Neutrophil (primary cell): ENCODE results near the gene FBXW5.

Experiments used
- H3K27ac ChIP-seq: fragments of 200-600 bp; sonication (generic); 2 replicates; pipeline ENCODE4 v1.5.1; 2016; ENCODE audit warnings: mild to moderate bottlenecking, moderate library complexity
- H3K27me3 ChIP-seq: fragments of 200-600 bp; sonication (generic); 2 replicates; pipeline ENCODE4 v1.6.0; 2016; ENCODE audit warnings: mild to moderate bottlenecking
- H3K36me3 ChIP-seq: fragments of 200-600 bp; sonication (generic); 2 replicates; pipeline ENCODE4 v1.5.1; 2017
- H3K4me1 ChIP-seq, 2 experiments: fragments of 200-600 bp in 1 of 2; sonication (generic) in 1 of 2; 1 replicate in 1 of 2; 2 replicates in 1 of 2; pipeline versions ENCODE4 v1.5.1 to v1.6.1; 2013 to 2016; ENCODE audit warnings: low read depth in 1 of 2, low read length in 1 of 2, mild to moderate bottlenecking in 1 of 2, moderate library complexity in 1 of 2; ENCODE audit not compliant: control insufficient read depth in 1 of 2, insufficient read depth in 1 of 2
- H3K4me3 ChIP-seq, 2 experiments: fragments of 200-600 bp in 1 of 2; sonication (generic) in 1 of 2; 1 replicate in 1 of 2; 2 replicates in 1 of 2; pipeline ENCODE4 v1.5.1; 2013 to 2016; ENCODE audit warnings: low read depth in 1 of 2, low read length in 1 of 2, mild to moderate bottlenecking in 1 of 2, moderate library complexity in 1 of 2
- H3K9me3 ChIP-seq: fragments of 200-600 bp; sonication (generic); 2 replicates; pipeline ENCODE4 v1.5.1; 2016
- TF ChIP-seq, protein P1 (sequence below): fragments of 200-600 bp; sonication (generic); IDR thresholded peaks from 2 replicates; pipeline ENCODE4 v1.5.1; 2016; ENCODE audit warnings: antibody characterized with exemption

FBXW5 gene

DNA sequence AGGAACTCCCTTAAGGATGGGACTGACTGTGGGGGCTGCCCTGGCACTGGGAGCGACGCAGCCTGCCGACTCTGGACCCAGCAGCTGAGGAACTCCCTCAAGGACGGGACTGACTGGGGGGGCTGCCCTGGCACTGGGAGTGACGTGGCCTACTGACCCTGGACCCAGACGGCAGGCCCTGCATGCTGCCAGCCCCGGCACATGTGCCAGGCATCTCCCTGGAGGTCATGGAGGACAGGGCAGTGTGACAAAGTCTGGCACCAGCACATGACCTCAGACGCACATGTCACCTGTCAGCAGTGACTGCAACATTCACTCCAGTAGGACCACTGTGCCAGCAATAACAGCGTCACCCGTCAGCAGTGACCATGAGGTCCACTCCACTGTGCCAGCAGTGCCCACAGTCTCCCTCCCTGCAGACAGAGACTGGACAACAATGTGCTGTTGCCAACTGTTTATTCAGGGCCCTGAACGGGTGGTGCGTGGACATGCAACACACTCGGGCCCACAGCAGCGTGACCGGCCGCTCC lies 4.5 kb downstream of the FBXW5 start:
- TF ChIP-seq, protein P1, sequence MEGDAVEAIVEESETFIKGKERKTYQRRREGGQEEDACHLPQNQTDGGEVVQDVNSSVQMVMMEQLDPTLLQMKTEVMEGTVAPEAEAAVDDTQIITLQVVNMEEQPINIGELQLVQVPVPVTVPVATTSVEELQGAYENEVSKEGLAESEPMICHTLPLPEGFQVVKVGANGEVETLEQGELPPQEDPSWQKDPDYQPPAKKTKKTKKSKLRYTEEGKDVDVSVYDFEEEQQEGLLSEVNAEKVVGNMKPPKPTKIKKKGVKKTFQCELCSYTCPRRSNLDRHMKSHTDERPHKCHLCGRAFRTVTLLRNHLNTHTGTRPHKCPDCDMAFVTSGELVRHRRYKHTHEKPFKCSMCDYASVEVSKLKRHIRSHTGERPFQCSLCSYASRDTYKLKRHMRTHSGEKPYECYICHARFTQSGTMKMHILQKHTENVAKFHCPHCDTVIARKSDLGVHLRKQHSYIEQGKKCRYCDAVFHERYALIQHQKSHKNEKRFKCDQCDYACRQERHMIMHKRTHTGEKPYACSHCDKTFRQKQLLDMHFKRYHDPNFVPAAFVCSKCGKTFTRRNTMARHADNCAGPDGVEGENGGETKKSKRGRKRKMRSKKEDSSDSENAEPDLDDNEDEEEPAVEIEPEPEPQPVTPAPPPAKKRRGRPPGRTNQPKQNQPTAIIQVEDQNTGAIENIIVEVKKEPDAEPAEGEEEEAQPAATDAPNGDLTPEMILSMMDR = no peak
- H3K27ac ChIP-seq = no peak overlapping the region
- H3K36me3 ChIP-seq = peaks cover 43% of the 10 kb centered on the region

DNA sequence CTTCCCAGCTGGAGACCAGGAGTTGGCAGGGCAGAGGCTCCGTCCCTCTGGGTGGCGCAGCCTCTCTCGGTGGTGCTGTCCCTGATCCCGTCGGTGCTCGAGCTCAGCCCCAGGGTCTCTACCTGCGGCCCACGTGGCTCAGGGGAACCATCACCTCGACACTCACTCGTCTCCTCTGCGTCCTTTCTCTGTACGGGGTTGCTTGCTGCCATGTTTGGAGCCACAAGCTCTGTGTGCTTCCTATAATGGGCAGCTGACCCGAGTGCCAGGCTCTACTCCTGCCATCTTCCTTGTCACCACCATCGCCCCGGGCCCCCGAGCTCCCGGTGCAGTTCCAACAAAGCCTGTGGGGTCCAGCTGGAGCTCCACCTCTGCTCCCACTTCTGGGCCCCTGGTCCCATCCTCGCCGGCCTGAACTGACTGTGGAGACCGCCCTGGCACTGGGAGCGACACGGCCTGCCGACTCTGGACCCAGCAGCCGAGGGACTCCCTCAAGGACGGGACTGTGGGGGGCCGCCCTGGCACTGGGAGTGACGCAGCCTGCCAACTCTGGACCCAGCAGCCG lies 5.0 kb downstream of the FBXW5 start:
- TF ChIP-seq, protein P1 = no peak
- Histone ChIP-seq H3K9me3 (no peaks in the 10 kb centered on the region), H3K27me3 (no peaks in the 10 kb centered on the region), H3K4me1 (peaks cover 16 to 20% of the 10 kb centered on the region in 2 experiments), H3K36me3 (peaks cover 43% of the 10 kb centered on the region), H3K4me3 (no peak overlapping the region), H3K27ac (no peak overlapping the region)

More for the DNA sequence above, 4.5 kb downstream of the FBXW5 start:
- Histone ChIP-seq H3K4me1 (peaks cover 20 to 23% of the 10 kb centered on the region in 2 experiments), H3K27me3 (no peaks in the 10 kb centered on the region), H3K4me3 (no peak overlapping the region), H3K9me3 (no peaks in the 10 kb centered on the region)

DNA sequence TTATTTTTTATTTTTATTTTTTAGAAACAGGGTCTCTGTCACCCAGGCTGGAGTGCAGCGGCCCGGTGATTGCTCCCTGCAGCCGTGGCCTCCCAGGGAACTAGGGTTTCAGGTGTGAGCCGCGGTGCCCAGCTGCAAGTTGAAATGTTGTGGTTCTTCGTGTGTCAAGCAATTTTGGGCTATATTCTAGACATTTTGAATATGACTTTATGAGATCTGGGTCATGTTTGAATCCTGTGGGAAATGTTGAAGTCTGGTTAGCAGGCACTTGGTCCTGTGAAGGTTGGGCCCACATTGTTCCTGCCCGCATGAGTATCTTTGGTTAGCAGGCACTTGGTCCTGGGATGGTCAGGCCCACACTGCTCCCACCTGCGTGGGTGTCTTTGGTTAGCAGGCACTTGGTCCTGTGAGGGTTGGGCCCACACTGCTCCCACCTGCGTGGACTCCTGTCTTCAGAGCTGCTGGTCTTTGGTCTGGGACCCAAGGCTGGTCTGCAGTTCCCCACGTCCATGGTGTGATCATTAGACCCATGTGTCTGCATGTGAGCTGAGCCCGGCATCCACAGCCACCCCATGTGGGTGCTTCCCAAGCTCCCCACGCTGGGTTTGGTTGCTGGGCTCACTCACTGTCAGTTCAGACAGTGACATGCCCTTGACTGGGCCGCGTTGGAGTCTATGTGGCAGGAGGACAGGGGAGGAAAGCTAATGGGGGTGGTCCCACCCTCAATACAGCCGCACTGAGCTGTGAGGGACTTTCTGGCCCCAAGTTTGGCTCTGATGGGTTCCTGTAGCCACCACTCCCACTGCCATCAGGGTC lies 7.1 kb downstream of the FBXW5 start:
- peaks cover 5 to 7% of the 10 kb centered on the region in 2 experiments for H3K4me1 ChIP-seq
- no peak overlapping the region for H3K27ac ChIP-seq
- peaks cover 33% of the 10 kb centered on the region for H3K36me3 ChIP-seq
- H3K9me3 ChIP-seq = no peaks in the 10 kb centered on the region
- no peaks in the 10 kb centered on the region for H3K27me3 ChIP-seq
- no peak overlapping the region for H3K4me3 ChIP-seq
- TF ChIP-seq, protein P1 = no peak

DNA sequence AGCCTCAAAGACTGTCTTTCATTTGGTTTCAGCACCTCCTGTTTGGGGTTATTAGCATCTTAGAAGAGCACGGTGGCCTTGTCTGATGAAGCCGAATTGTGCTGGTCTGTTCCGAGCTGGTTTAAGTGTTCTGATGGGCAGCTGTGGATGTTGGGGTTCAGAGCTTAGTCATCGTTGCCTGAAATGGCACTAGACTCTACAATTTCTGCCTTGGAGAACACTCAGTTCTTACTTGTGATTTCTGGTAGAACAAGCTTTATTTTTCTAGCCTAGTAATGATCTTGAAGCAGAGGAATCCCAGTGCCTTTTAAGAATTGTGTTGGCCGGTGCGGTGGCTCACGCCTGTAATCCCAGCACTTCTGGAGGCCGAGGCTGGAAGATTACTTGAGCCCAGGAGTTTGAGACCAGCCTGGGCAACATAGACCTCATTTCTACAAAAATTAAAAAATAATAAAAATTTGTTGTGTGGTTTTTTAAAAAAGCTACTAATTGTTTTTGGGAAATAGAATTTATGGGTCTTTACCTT lies 7.8 kb downstream of the FBXW5 start:
- Histone ChIP-seq H3K27me3 (no peaks in the 10 kb centered on the region), H3K9me3 (no peaks in the 10 kb centered on the region), H3K4me1 (peaks cover 5 to 7% of the 10 kb centered on the region in 2 experiments), H3K4me3 (no peak overlapping the region), H3K27ac (no peak overlapping the region), H3K36me3 (peaks cover 26% of the 10 kb centered on the region)
- TF ChIP-seq, protein P1 = no peak

DNA sequence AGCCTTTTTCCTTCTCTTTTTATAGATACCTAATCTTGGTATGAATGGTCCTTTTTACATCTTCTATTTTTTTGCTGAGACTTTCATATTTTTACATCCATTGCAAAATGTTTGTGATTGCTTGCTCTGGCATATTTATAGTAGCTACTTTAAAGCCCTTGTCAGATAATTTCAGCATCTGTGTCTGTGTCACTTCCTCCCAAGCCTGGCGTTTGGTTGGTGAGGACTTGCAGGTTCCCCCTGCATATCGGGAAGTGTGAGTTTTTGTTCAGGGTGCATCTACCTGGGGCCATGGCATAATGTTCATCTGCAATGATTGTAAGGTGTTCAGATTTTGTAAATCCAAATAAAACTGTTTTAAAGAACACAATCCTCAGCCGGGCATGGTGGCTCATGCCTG lies 8.9 kb downstream of the FBXW5 start:
- TF ChIP-seq, protein P1 = no peak
- peaks cover 16% of the 10 kb centered on the region for H3K36me3 ChIP-seq

More for the DNA sequence above, 8.9 kb downstream of the FBXW5 start:
- H3K27me3 ChIP-seq = no peaks in the 10 kb centered on the region
- H3K4me3 ChIP-seq = no peak overlapping the region
- peaks cover 5 to 7% of the 10 kb centered on the region in 2 experiments for H3K4me1 ChIP-seq
- H3K27ac ChIP-seq = peak overlapping the region; percentile 43
- H3K9me3 ChIP-seq = no peaks in the 10 kb centered on the region
